PC-9 (cell line): Measurements from ENCODE around the gene RNF141. TPM values are rescaled to one million over a fixed set of nuclear protein-coding genes. Genes with fewer than 3 reads are reported as not detected.
A peak's percentile ranks its signal among the peaks of the same experiment; 100 is the strongest.

Experiments used
- BruUV-seq: library from RNA; stranded (reverse); fragments of 400-500 nt; replicated peaks from 2 replicates; lab custom pipeline; 2021; lab: Mats Ljungman, UMichigan
- CTCF ChIA-PET: fragments of 300-600 bp; sonication (Branson Sonifier 250); formaldehyde crosslinking; loops from one replicate; lab custom pipeline; 2022; ENCODE audit warnings: antibody characterized with exemption; lab: Charles Lee
- POLR2A ChIA-PET: fragments of 300-600 bp; sonication (Branson Sonifier 250); formaldehyde crosslinking; loops from one replicate; lab custom pipeline; 2022; ENCODE audit warnings: antibody characterized with exemption; ENCODE audit not compliant: unreplicated experiment; lab: Charles Lee
- DNase-seq, 2 experiments: peaks; one replicate each; pipeline versions ENCODE4 v3.0.0 to v3.0.0-alpha.2; 2015 to 2022; ENCODE audit warnings: mixed read lengths in 1 of 2
- H2AFZ ChIP-seq: fragments of 200-600 bp; sonication (generic); 2 replicates; pipeline ENCODE4 v1.8.1; 2017; ENCODE audit warnings: antibody characterized with exemption
- H3F3A ChIP-seq: fragments of 200-600 bp; sonication (generic); 2 replicates; pipeline ENCODE4 v1.8.1; 2017; ENCODE audit warnings: antibody characterized with exemption, mild to moderate bottlenecking, low read depth; ENCODE audit not compliant: insufficient read depth
- H3K27ac ChIP-seq: fragments of 200-600 bp; sonication (generic); 2 replicates; pipeline ENCODE4 v1.6.1; 2016; ENCODE audit warnings: mixed run types
- H3K27me3 ChIP-seq: fragments of 200-600 bp; sonication (generic); 2 replicates; pipeline ENCODE4 v1.6.1; 2016; ENCODE audit warnings: low read depth, mixed run types; ENCODE audit not compliant: insufficient read depth
- H3K36me3 ChIP-seq: fragments of 200-600 bp; sonication (generic); 2 replicates; pipeline ENCODE4 v1.6.1; 2016; ENCODE audit warnings: low read depth, mixed run types
- H3K4me1 ChIP-seq: fragments of 200-600 bp; sonication (generic); replicated peaks from 2 replicates; pipeline ENCODE4 v1.6.1; 2016; ENCODE audit warnings: mixed run types; ENCODE audit not compliant: insufficient read depth
- H3K4me2 ChIP-seq: fragments of 200-600 bp; sonication (generic); 2 replicates; pipeline ENCODE4 v1.6.1; 2017; ENCODE audit warnings: mixed run types
- H3K4me3 ChIP-seq: fragments of 200-600 bp; sonication (generic); 2 replicates; pipeline ENCODE4 v1.6.1; 2016; ENCODE audit warnings: mixed run types
- H3K79me2 ChIP-seq: fragments of 200-600 bp; sonication (generic); 2 replicates; pipeline ENCODE4 v1.6.1; 2017; ENCODE audit warnings: low read depth, mixed run types
- H3K9me2 ChIP-seq: fragments of 200-600 bp; sonication (generic); 2 replicates; pipeline ENCODE4 v1.8.1; 2017; ENCODE audit warnings: mild to moderate bottlenecking; ENCODE audit not compliant: insufficient read depth
- H3K9me3 ChIP-seq: fragments of 200-600 bp; sonication (generic); 2 replicates; pipeline ENCODE4 v1.8.1; 2016; ENCODE audit warnings: low read depth; ENCODE audit not compliant: insufficient read depth
- H4K20me1 ChIP-seq: fragments of 200-600 bp; sonication (generic); 2 replicates; pipeline ENCODE4 v1.8.1; 2017; ENCODE audit not compliant: insufficient read depth
- CTCF ChIP-seq: fragments of 200-600 bp; sonication (generic); conservative IDR thresholded peaks from 2 replicates; pipeline ENCODE4 v1.6.1; 2017; ENCODE audit warnings: mixed run types, antibody characterized with exemption, mild to moderate bottlenecking, moderate library complexity
- EZH2 ChIP-seq: fragments of 200-600 bp; sonication (generic); IDR thresholded peaks from 2 replicates; pipeline ENCODE4 v1.8.0; 2017; ENCODE audit warnings: antibody characterized with exemption, low read depth
- intact Hi-C: fragments of 100-400 bp; cut with micrococcal nuclease; formaldehyde crosslinking; loops from one replicate; pipeline ENCODE4 v1.10.0; 2022; ENCODE audit not compliant: unreplicated experiment
- total RNA-seq: library from RNA; stranded (reverse); gene quantifications from 2 replicates; pipeline ENCODE4 v1.2.3, GENCODE V29; 2021

Gene RNF141
- total RNA-seq, 1 experiment from 2014 or later: 36.8 TPM

DNA sequence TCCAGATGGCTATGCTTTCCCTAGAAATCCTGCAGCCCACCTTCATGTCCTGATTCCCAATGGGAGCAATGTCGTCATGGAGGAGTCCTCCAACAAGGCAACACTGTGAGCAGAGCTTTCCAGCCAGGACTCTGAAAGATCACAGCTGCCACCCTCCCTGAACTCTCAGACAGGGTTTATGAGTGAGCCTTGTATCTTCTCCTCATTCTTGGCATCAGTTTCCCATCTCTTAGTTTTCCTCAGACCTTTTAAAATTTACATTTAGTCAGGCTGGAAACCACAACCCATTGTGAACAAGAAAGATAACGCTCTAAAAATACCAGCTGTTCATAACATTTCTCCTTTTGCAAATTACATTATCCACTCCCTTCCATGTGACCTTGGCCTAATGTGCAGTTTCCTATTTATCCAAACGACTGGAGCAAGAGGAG is 43.1 kb upstream of the RNF141 start:
- ChIA-PET CTCF (no interaction called here), POLR2A (no interaction called here)
- DNase-seq: no peak
- no peaks in the 10 kb centered on the region for H3K9me2 ChIP-seq
- H4K20me1 ChIP-seq: no peaks in the 10 kb centered on the region
- no peak overlapping the region for H3K4me2 ChIP-seq
- TF ChIP-seq CTCF (no peak), EZH2 (no peak)
- H3K4me1 ChIP-seq: peaks cover 24% of the 10 kb centered on the region
- no peak overlapping the region for H3K4me3 ChIP-seq
- peaks cover 10% of the 10 kb centered on the region; the same call in 1 of the 2 replicates for H3F3A ChIP-seq
- no peak overlapping the region for H2AFZ ChIP-seq
- H3K36me3 ChIP-seq: no peaks in the 10 kb centered on the region
- no peak overlapping the region for H3K27ac ChIP-seq
- intact Hi-C loops: no loop called here
- no TSS peak for BruUV-seq
- H3K9me3 ChIP-seq: no peaks in the 10 kb centered on the region
- H3K27me3 ChIP-seq: no peaks in the 10 kb centered on the region
- no peaks in the 10 kb centered on the region for H3K79me2 ChIP-seq

DNA sequence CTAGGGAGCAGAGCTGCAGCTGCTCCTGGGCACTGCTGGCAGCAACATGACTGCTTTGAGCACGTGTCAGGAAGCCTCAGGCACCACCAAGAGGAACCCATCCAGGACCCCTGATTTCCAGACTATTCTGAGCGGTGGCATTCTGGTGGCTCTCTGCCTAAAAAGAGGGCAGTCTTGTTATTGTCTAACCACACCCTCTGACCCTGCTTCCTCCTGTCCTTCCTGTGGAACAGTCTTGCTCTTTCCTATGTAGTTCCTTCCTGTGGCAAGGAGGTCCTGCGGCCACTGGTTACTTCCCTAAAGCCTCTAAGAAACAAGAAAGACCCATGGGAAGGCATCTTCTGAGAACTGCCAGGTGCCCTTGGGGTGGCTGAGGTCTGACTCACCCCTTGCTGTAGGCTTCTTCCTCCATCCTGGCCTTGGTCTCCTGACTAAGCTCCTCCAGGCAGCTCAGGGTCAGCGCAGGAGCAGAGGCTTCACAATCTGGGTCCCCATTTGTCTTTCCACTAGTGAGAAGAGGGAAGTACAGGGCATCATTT is 40.6 kb upstream of the RNF141 start:
- H3K4me2 ChIP-seq: 0 out of 2 replicates have a peak overlapping the region, but pooled peaks have one; percentile 6
- DNase-seq: peak; percentile 41 to 85
- CTCF ChIA-PET: no interaction called here
- no TSS peak for BruUV-seq
- no peaks in the 10 kb centered on the region for H3K27me3 ChIP-seq
- H3K9me3 ChIP-seq: no peaks in the 10 kb centered on the region
- intact Hi-C loops: no loop called here
- no peaks in the 10 kb centered on the region for H3F3A ChIP-seq
- POLR2A ChIA-PET: no interaction called here
- TF ChIP-seq CTCF: no peak
- no peak for TF ChIP-seq EZH2
- H3K27ac ChIP-seq: peak overlapping the region; percentile 55
- H3K36me3 ChIP-seq: no peaks in the 10 kb centered on the region
- no peaks in the 10 kb centered on the region for H4K20me1 ChIP-seq
- no peaks in the 10 kb centered on the region for H3K9me2 ChIP-seq
- H3K4me1 ChIP-seq: peaks cover 8% of the 10 kb centered on the region
- H2AFZ ChIP-seq: no peak overlapping the region; the same call in 1 of the 2 replicates
- H3K79me2 ChIP-seq: no peaks in the 10 kb centered on the region
- H3K4me3 ChIP-seq: no peak overlapping the region

- TF ChIP-seq CTCF (no peak), EZH2 (no peak)
- intact Hi-C loops: no loop called here
- Histone ChIP-seq H3K4me1 (peaks cover 8% of the 10 kb centered on the region), H4K20me1 (no peaks in the 10 kb centered on the region), H3K79me2 (no peaks in the 10 kb centered on the region), H3K9me3 (no peaks in the 10 kb centered on the region), H3F3A (no peaks in the 10 kb centered on the region), H3K9me2 (no peaks in the 10 kb centered on the region), H3K4me3 (no peak overlapping the region), H3K4me2 (no peak overlapping the region), H3K27ac (no peak overlapping the region), H3K27me3 (no peaks in the 10 kb centered on the region), H2AFZ (no peak overlapping the region), H3K36me3 (no peaks in the 10 kb centered on the region)
- DNase-seq: no peak
- ChIA-PET POLR2A (no interaction called here), CTCF (interaction anchor here (0.6 kb wide), 1 partner anchor 12 kb away, joined by 3 read pairs; the partner anchor contains the start of gene LYVE1)
- BruUV-seq: no TSS peak
Measured at GRCh38 chr11:10580623-10581022, 39.6 kb upstream of the RNF141 start.
